GM21360 (cell line): ENCODE results near the gene SGF29.
"Not testable (repeated sequence)": the region's sequence is repeated elsewhere in the genome, so short reads cannot be mapped to it uniquely, and the experiment has no call there.

ENCODE experiments used
- ATAC-seq: cut with Tn5 transposase; IDR thresholded peaks from one replicate; pipeline ENCODE4 v1.9.1; 2021; ENCODE audit warnings: mild to moderate bottlenecking, moderate library complexity; ENCODE audit not compliant: unreplicated experiment

SGF29 gene

DNA sequence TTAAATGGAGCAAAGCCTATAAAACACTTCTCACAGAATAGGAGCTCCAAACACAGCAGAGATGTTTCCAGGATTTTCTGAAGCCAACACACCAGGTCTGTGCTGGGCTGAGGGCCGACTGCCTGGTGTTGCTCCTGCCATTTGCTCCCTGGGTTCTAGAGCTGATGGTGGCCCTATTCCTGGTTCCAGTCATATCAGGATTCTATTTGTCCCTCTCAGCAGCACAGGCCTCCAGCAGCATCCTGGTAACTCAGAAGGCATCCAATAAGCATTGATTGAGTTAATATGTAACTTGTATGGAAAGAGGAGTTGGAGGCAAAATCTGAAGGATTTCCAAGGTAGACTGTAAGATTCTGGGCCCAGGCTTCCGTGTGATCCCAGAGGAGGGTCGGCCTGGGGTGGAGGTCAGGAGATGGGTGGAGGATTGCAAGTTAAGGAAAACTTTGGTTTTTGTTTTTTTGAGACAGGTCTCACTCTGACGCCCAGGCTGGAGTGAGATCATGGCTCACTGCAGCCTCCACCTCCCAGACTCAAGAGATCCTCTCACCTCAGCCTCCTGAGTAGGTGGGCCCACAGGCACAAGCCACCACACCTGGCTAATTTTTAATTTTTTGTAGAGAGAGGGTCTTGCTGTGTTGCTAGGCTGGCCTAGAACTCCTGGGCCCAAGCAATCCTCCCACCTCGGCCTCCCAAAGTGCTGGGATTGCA is 20.6 kb upstream of the SGF29 start:
- no peak for ATAC-seq

DNA sequence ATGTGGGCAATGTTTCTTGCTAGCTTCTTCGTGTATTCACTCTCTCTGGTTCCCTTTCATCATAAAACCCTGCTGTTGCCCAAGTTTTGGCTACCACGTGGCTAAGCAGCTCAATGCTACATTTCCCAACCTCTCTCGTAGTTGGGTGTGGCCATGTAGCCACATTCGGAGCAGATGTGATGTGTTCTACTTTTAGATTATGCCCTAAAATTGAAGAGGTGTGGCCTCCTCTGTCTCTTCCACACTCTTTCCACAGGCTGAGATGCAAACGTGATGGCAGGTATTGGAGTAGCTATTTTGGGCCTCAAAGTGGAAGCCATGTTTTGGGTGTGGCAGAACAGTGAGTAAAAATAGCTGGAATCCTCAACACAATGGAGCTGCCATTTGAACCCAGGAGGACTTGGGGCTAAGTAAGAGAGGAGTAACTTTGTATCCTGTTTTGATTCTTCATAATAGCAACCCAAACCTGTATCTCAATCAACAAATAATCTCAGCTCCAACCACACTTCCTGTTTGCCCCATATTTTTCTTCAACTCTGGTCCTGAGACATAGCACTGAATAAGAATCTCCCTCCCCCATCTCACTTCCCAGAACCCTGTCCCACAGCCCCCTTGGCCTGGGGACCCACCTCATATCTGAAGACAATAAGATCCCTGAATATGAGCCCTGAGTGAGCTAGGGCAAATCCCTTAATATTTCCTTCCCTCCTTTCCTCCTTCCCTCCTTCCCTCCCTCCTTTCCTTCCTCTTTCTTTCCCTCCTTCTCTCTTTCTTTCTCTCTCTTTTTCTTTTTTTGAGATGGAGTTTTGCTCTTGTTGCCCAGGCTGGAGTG is 19.0 kb upstream of the SGF29 start:
- ATAC-seq = no peak

DNA sequence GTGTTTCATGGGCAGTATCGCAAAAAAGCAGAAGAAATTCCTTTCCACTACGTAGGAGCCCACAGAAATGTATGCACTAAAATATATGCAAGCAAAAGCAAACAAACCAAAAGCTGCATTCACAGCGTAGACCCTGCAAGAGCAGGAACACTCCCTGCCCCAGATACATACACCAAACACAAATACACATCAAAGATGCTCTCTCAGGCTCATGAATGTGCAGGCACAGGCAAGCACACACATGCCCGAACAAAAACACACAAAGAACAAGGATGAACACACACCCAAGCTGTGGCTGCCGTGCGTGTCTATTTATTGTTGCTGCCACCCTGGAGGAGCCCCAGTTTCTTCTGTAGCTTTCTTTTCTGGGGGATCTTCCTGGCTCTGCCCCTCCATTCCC is 16.6 kb upstream of the SGF29 start:
- no peak for ATAC-seq

DNA sequence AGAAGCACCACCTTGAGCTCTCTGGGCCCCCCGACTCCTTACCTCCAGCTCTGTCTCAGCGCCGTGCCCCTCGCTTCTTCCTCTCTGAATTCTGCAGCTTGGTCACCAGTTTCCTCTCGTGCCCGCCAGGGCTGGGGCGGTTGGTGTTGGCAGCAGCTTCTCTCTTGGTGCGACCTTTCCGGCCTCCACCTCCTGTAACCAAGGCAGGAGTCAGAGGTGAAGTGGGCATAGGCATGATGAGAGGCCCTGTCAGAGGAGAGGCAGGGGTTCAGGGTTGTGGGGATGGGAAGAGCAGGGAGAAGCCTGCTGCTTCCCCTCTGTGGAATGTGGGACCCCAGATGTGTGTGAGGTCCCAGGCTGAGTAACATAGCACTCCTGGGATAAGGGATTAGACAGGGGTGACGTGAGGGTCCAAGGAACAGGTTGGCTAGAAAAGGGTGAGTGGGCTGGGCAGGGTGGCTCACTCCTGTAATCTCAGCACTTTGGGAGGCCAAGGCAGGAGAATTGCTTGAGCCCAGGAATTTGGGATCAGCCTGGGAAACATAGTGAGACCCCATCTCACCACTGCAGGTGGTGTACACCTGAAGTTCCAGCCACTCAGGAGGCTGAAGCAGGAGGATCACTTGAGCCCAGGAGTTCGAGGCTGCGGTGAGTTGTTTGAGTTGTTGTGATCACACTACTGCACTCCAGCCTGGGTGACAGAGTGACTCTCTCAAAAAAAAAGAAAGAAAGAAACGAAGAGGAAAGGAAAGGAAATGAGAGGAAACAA is 15.6 kb upstream of the SGF29 start:
- no peak for ATAC-seq

DNA sequence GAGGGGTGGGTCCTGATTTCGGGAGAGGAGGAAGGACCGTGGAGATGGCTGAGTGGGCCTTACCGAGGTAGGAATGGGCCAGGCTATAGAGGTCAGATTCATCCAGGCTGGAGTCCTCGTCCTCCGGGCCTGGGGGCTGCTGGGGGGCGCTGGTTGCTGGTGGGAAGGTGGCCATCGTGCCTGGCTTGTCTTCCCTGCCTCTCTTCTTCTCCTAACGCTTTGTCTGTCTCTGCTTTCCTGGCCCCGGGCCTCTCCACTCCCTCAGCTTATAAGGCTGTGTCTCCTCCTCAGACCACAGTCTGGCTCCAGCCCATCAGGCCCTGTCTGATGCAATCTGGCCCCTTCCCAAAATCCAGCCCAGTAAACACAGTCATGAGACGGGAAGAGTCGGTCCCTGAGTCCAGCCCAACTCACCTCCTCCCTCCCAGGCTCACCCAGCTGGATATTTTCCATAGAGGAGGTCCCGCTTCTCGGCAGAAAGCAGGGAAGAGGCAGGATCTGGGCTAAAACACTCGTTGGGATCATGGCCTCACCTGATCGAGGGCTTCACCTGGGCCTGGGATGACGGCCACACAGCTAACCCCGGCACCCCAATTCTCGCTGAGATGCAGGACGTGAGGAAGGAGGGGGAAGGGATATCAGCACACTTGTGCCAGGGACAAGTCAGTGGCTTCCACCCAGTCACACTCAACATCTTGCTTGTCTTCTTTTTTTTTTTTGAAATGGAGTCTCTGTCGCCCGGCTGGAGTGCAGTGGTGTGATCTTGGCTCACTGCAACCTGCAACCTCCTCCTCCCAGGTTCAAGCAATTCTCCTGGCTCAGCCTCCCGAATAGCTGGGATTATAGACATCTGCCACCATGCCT is 14.8 kb upstream of the SGF29 start, which contains the start of gene NUPR1:
TSS of gene NUPR1 (minus strand) at position 242 of the 864 bp plus-strand sequence. CDS start at position 175, 67 bp downstream.
- no peak for ATAC-seq

DNA sequence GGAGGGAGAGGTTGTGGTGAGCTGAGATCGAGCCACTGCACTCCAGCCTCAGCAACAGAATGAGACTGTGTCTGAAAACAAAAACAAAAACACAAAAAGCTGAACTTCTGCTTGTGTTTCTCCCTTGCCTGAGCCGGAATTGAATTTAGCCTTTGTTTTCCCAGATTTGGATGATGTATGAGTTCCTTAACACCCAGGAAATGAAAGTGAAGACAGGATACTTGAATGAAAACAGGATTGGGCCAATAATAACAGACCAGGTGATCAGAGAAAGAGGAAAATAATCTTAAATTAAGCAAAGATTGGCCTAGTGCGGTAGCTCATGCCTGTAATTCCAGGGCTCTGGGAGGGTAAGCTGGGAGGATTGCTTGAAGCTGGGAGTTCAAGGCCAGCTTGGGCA is 13.4 kb upstream of the SGF29 start:
- no peak for ATAC-seq

DNA sequence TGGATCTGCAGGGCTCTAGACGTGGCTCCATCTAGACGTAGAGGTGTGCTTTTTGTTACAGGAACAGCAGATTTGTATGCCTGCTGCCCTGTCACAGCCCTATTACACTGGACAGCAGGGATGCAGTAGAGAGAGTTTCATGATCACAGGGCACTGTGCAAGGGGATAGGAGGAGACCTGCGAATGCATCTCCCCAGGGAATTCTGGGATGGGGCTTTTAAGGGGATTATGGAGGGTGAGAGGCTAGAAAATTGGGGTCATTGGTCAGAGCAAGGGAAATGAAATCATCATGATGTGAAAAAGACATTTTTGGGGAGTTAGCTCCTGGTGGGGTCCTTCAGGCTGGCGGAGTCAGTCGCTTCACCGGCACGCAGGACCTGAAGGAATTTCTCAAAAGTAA is 11.1 kb upstream of the SGF29 start:
- no peak for ATAC-seq

DNA sequence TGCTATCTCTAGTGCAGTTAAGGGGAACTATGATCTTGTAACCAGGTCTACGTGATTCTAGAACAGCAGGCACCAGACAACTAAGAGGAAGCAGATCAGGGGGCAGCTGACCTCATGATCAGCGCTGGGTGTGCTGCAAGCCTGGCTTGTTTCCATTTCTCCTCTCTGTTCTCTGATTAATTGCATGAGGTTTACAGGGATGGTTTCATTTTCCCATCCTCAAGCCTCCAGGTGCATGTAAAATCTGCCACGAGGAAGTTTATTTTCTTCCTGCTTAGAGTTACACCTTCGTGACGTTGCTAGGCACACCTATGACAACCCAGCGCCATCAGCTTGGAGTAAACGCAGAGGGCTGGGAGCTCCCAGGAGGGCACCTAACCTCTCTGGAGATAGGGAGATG is 10.6 kb upstream of the SGF29 start:
- no peak for ATAC-seq

DNA sequence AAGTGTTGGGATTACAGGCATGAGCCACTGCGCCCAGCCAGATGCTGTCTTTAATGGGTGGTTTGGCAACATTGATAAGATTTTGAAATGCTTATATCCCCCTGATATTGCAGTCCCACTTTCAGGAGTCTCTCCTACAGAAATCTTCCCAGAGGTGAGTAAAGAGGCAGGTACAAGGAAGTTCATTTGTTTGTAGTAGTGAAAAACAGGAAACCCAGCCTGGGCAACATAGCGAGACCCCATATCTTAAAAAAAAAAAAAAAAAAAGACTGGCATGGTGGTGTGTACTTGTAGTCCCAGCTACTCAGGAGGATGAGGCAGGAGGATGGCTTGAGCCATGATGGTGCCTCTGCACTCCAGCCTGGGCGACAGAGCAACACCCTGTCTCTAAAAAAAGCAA is 8.7 kb upstream of the SGF29 start:
- no peak for ATAC-seq

DNA sequence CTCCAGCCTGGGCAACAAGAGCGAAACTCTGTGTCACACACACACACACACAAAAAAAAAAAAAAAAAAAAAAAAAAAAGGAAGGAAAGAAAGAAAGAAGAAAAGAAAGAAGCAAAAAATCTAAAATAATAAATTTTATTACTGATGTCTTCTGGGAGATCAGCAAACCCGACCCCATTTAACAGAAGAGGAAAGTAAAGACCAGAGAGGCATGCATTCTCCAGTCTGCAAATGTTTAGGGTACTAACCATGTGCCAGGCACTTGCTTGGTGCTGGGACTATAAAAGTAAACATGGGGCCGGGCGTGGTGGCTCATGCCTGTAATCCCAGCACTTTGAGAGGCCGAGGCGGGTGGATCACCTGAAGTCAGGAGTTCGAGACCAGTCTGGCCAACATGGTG is 7.8 kb upstream of the SGF29 start:
- ATAC-seq = not testable (repeated sequence)

DNA sequence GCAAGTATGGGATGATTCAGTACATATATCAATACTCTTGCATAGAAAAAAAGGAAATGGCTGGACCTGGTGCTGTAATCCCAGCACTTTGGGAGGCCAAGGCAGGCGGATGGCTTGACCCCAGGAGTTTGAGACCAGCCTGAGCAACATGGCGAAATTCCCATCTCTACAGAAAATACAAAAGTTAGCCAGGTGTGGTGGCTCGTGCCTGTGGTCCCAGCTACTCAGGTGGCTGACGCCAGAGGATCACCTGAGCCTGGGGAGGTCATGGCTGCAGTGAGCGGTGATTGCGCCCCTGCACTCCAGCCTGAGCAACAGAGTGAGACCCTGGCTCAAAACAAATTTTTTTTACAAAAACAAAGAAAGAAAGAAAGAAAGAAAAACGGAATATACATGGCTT is 7.1 kb upstream of the SGF29 start:
- no peak for ATAC-seq

DNA sequence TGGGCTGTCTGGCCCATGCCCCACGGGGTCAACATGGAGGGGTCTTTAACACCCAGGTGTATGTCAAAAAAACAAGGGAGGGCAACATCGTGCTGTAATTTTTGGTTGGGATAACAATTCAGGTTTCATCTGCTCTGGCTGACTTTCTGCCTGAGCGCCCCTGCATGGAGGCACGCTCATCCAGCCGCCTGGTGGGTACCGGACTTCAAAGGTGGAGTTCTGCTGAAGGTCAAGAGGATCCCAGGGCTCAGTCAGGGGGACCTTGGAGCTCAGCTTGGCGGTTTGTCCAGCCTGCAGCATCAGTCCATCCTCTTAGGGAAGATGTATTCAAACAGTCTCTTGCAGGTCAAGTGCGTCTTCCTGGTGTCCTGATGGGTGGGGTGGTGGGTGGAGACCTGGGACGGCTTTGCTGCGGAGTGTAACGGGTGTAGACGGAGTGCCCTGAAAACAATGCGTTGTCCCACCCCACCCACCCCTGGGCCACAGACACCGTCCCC is 5.4 kb upstream of the SGF29 start:
- no peak for ATAC-seq

DNA sequence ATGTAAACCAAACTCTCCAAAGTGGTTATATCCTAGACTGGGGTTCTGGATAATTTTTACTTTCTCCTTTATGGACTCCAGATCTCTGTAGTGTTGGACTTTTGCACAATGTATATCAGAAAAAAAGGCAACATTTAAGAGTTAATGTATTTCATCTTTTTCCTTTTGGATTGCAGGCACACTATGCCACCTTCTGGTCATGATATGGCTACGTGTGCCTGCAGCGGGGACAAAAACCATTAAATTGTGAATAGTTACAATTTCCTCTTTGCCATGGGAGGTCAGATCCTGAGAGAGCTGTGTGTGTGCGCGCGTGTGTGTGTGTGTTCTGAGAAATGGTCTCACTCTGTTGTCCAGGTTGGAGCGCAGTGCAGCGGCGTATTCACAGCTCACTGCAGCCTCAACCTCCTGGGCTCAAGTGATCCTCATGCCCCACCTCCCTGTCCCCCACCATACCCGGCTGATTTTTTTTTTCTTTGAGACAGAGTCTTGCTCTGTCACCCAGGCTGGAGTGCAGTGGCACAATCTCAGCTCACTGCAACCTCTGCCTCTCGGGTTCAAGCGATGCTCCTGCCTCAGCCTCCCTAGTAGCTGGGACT is 4.3 kb upstream of the SGF29 start:
- ATAC-seq = no peak

DNA sequence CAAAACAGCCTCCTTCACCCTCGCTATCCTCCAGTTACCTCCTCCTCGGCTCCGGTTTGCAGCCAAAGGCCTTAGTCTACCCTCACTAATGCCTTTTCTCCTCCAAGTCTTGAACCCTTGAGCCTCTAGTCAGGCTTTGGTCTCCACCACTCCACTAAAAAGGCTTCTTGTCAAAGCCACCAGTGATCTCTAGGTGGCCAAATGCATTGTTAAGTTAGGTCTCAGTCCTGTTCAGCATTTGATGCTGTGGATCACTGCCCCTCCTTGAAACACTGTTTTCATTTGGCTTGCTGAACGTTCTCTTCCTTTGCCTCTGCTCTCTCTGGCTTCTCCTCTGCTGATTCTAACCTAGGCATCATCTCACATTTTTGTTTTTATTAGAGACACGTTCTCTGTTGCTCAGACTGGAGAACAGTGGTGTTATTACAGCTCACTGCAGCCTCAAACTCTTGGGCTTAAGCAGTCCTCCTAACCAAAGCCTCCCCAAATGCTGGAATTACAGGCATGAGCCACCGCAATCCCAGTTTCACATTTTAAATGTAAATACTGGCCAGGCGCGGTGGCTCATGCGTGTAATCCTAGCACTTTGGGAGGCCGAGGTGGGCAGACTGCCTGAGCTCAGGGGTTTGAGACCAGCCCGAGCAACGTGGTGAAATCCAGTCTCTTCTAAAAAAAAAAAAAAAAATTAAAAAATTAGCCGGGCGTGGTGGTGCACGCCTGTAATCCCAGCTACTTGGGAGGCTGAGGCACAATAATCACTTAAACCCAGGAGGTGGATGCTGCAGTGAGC is 1.1 kb downstream of the SGF29 start:
- ATAC-seq = no peak

DNA sequence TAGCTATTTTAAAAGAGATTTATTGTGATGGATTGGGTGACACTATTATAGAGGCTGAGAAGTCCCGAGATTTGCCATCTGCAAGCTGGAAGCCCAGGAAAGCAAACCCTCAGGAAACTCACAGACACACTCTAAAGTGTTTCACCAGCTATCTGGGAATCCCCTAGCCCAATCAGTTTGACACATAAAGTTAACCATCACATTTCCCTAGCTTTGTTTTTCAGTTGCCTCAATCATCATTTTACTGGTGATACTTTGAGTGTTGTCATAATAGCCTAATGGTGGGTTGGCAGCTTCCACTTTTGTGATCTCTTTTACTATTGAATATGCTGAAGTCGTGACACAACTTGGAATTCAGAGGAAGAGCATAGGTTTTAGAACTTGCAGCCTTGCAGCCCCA is 1.8 kb downstream of the SGF29 start:
- ATAC-seq = no peak

DNA sequence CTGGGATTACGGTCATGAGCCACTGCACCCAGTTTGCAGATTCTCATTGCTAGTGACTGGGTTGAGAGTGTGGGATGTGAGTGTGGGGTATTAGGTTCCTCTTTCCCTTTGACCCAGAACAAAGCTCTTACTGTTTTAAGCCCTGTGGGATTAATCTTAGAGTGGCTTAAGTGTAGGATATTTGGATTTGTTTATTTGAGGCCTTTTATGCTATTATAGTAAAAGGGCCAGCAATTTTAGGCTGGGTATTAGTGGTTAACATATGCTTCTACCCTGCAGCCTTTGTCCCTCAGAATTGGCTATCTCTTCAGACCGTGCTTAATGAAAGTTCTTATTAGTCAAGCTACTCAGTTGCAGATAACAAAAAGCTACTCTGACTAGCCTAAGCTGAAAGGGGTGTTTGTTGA is 3.2 kb downstream of the SGF29 start:
- ATAC-seq = no peak

DNA sequence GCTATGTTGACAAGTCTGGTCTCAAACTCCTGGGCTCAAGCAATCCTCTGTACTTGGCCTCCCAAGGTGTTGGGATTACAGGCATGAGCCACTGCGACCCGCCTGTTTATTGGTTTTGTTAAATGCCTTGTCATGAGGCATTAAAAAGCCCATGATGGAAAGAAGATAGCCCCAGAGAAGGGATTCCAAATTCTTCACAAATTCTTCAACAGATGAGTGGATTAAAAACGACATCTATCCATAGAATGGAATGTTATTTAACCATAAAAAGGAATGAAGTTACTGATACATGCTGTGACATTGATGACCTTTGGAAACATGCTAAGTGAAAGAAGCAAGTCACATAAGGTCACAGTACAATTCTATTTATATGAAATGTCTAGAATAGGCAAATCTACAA is 4.7 kb downstream of the SGF29 start:
- ATAC-seq = no peak

DNA sequence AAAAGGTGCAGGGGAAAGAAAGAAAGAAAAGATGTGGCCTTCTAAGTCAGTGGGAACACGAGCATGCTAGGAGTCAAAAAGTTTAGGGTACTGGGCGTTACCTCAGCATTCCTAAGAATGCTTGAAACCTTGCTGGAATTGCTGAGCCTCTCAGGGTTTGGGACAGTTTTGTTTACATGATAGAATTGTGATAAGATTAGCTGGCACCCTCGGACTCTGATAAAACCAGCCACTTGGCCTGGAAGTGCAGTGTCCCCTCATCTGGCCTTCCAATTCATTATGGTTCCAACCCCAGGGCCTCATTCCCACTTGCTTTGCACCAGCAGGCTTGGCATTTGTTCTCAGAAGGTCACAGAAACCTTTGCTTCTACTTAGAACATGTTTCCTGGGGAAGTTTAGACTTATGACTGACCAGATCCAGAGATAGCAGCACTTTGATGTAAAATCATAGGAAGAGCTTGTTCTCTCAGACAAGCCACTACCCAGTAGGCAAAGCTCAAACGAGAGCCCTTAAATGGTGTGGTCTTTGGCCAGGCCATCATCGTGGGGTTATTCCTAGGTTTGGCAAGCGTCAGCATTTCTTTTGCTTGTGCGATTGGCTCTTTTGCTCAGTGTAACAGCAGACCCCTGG is 8.0 kb downstream of the SGF29 start:
- no peak for ATAC-seq

DNA sequence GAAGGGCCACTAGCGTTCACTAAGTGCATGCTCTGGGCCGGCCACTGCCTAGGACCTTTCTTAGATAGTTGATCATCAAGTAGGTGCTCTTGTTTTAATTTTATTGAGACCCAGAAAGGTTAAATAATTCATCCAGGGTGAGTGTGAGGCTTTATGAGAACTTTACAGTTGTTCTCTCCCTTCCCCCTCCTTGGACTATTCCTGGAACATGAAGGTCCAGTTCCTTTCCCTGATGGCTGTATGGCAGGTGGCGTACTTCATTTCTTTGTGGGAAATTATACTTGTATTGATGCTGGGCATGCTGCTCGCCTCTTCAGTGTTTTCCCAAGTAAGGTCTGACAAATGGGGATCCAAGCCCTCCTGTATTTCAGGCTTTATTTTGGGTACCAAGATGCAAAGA is 8.5 kb downstream of the SGF29 start:
- ATAC-seq = no peak
